ENCODE measurements around the gene SPIRE1. TPM values are rescaled to one million over a fixed set of nuclear protein-coding genes. Genes with fewer than 3 reads are reported as not detected.

Gene SPIRE1
- 49.2 and 52.4 TPM in 2 replicates for total RNA-seq

- no peak for DNase-seq (ENCODE audit: low read depth)
- no peak for TF ChIP-seq CTCF (IDR thresholded peaks at IDR 0.05; ENCODE audit: insufficient read depth, low read length, poor library complexity, severe bottlenecking)
- no peaks in the 10 kb centered on the region for H3K36me3 ChIP-seq (ENCODE audit: control insufficient read depth, insufficient read depth, low read length)
- peak within 1 kb of the TSS; percentile 91 for H3K4me3 ChIP-seq (ENCODE audit: low read depth, low read length)
- no peaks in the 10 kb centered on the region for H3K27me3 ChIP-seq (ENCODE audit: control insufficient read depth, insufficient read depth, low read length)
Measured at GRCh38 chr18:12657684-12658425, at the start of gene SPIRE1. Gene SPIRE1 (minus strand): TSS chr18:12658107. CDS start chr18:12657866, 241 bp downstream.

- H3K27me3 ChIP-seq (ENCODE audit: control insufficient read depth, insufficient read depth, low read length): no peaks in the 10 kb centered on the region
- peak overlapping the region; percentile 97 for H3K4me3 ChIP-seq (ENCODE audit: low read depth, low read length)
- H3K36me3 ChIP-seq (ENCODE audit: control insufficient read depth, insufficient read depth, low read length): no peaks in the 10 kb centered on the region
- no peak for TF ChIP-seq CTCF (IDR thresholded peaks at IDR 0.05; ENCODE audit: insufficient read depth, low read length, poor library complexity, severe bottlenecking)
- no peak for DNase-seq (ENCODE audit: low read depth)
Measured at GRCh38 chr18:12703664-12704063, 45.8 kb upstream of the SPIRE1 start.

- Histone ChIP-seq H3K4me3 (ENCODE audit: low read depth, low read length) (peak overlapping the region; percentile 97), H3K27me3 (ENCODE audit: control insufficient read depth, insufficient read depth, low read length) (no peaks in the 10 kb centered on the region), H3K36me3 (ENCODE audit: control insufficient read depth, insufficient read depth, low read length) (no peaks in the 10 kb centered on the region)
- DNase-seq (ENCODE audit: low read depth): no peak
- no peak for TF ChIP-seq CTCF (IDR thresholded peaks at IDR 0.05; ENCODE audit: insufficient read depth, low read length, poor library complexity, severe bottlenecking)
Measured at GRCh38 chr18:12703096-12703567, 45.2 kb upstream of the SPIRE1 start.

- H3K36me3 ChIP-seq (ENCODE audit: control insufficient read depth, insufficient read depth, low read length): no peaks in the 10 kb centered on the region
- H3K4me3 ChIP-seq (ENCODE audit: low read depth, low read length): peak within 1 kb of the TSS; percentile 97
- H3K27me3 ChIP-seq (ENCODE audit: control insufficient read depth, insufficient read depth, low read length): no peaks in the 10 kb centered on the region
- TF ChIP-seq CTCF (IDR thresholded peaks at IDR 0.05; ENCODE audit: insufficient read depth, low read length, poor library complexity, severe bottlenecking): no peak
- DNase-seq (ENCODE audit: low read depth): peak; percentile 44
Measured at GRCh38 chr18:12702221-12703095, 44.6 kb upstream of the SPIRE1 start, which contains the start of the genes CEP76 and PSMG2. Gene CEP76 (minus strand): TSS chr18:12702723. CDS start chr18:12702548, 175 bp downstream. Gene PSMG2 (plus strand): TSS chr18:12703042. CDS start chr18:12703108, 66 bp downstream.

- no peak for DNase-seq (ENCODE audit: low read depth)
- no peak for TF ChIP-seq CTCF (IDR thresholded peaks at IDR 0.05; ENCODE audit: insufficient read depth, low read length, poor library complexity, severe bottlenecking)
- H3K4me3 ChIP-seq (ENCODE audit: low read depth, low read length): peak overlapping the region; percentile 97
- H3K36me3 ChIP-seq (ENCODE audit: control insufficient read depth, insufficient read depth, low read length): no peaks in the 10 kb centered on the region
- H3K27me3 ChIP-seq (ENCODE audit: control insufficient read depth, insufficient read depth, low read length): no peaks in the 10 kb centered on the region
Measured at GRCh38 chr18:12701161-12701560, 43.3 kb upstream of the SPIRE1 start.
